GM10266 (cell line): ENCODE data around the gene C3.

Source experiments
- DNase-seq: peaks from one replicate; pipeline ENCODE4 v3.0.0; 2012; ENCODE audit errors: extremely low spot score
- TF ChIP-seq, protein P1 (sequence below): IDR thresholded peaks from 2 replicates; pipeline ENCODE4 v1.5.1; 2012; ENCODE audit warnings: mild to moderate bottlenecking, low read depth; ENCODE audit not compliant: control insufficient read depth, insufficient read depth; ENCODE audit errors: missing control alignments

The C3 gene

DNA sequence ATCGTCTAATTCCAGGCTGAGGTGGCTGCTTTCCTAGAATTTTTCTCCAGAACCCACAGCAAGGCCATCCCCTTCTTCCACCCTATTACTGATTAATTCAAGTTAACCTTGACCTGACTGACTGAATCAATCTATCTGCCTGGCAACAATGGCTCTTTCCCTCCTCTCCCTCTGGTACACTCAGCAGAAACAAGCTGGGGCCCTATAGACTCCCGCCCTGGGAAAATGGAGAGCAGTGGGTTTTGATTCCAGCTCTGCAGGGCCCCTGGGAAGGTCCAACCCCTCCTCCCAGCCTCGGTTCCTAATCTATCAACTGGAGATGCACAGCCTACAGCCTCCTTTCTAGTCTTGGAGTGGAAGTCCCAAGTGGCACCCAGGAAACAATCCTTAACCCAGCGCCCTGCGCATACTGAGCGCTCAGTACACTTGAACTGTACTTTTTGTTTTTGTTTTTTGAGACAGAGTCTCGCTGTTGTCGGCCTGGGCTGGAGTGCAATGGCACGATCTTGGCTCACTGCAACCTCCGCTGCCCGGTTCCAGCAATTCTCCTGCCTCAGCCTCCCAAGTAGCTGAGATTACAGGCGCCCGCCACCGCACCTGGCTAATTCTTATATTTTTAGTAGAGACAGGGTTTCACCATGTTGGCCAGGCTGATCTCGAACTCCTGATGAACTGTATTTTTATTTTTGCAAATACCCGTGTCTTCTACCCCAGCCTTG lies 5.2 kb upstream of the C3 start:
- no peak for DNase-seq
- TF ChIP-seq, protein P1, sequence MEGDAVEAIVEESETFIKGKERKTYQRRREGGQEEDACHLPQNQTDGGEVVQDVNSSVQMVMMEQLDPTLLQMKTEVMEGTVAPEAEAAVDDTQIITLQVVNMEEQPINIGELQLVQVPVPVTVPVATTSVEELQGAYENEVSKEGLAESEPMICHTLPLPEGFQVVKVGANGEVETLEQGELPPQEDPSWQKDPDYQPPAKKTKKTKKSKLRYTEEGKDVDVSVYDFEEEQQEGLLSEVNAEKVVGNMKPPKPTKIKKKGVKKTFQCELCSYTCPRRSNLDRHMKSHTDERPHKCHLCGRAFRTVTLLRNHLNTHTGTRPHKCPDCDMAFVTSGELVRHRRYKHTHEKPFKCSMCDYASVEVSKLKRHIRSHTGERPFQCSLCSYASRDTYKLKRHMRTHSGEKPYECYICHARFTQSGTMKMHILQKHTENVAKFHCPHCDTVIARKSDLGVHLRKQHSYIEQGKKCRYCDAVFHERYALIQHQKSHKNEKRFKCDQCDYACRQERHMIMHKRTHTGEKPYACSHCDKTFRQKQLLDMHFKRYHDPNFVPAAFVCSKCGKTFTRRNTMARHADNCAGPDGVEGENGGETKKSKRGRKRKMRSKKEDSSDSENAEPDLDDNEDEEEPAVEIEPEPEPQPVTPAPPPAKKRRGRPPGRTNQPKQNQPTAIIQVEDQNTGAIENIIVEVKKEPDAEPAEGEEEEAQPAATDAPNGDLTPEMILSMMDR: no peak

DNA sequence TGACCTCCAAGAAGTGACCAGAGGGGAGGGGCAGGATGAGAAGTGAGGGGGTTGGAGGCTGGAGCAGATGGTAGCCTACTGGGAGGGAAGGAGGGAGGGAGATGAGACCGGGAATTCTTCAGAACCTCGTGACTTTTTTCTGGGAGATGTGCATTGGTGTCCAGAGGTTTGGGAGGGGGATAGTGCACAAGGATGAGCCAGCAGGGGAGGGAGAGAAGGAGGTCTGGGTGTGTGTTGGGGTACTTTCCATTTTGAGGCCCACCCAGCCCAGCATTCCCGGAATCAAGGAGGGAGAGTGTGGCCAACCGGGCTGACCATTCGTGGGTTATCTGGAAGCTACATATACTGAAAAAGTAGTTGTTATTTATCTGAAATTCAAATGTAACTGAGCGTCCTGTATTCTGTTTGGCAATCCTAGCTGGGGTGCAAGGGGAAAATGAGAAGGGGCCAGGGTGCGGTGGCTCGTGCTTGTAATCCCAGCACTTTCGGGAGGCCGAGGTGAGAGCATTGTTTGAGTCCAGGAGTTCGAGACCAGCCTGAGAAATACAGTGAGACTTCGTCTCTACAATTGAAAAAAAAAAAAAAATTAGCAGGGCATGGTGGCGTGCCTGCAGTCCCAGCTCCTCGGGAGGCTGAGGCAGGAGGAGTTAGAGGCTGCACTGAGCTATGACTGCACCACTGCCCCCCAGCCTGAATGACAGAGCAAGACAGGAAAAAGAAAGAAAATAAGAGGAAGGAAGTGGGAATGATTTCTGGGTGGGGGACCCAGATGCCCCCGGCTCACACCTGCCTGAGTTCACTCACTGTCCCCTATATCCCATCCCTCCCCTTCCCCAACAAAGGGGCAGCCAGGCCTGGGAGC lies 4.4 kb upstream of the C3 start:
- DNase-seq: no peak
- TF ChIP-seq, protein P1: no peak

DNA sequence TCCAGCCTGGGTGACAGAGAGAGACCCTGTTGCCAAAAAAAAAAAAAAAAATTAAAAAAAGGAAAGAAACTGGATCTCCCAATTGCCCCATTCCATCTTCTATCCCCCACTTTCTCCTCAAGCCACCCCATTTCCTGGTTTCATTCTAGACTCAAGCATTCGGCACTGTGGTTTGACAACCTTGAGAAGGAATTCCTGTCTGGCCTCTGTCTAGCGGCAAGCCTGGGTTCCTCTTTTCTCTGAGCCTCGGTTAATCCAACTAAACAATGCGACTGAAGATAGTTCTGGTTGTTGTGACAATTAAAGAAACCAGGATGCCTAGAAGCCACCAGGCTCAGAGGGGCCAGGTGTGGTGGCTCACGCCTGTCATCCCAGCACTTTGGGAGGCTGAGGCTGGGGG lies 3.3 kb upstream of the C3 start:
- TF ChIP-seq, protein P1: no peak
- DNase-seq: no peak

DNA sequence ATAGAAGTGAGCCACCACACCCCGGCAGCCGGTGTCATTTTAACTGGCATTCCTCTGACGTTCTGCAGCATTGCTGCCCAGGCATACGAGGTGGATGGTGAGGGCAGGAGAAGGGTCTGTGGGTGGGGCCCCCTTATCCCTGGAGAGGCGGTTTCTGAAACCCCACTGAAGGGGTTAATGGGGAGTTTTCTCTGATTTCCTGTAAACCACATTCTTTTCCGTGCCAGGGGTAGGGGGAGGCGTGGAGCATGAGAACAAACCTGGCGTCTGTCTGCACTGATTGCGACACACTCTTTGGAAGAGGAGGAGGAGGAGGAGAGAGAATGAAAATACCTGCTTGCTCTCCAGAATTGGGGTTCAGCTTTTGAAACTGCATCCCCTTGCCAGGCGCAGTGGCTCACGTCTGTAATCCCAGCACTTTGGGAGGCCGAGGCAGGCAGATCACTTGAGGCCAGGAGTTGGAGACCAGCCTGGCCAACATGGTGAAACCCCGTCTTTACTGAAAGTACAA lies 2.7 kb upstream of the C3 start:
- TF ChIP-seq, protein P1: no peak
- DNase-seq: no peak

DNA sequence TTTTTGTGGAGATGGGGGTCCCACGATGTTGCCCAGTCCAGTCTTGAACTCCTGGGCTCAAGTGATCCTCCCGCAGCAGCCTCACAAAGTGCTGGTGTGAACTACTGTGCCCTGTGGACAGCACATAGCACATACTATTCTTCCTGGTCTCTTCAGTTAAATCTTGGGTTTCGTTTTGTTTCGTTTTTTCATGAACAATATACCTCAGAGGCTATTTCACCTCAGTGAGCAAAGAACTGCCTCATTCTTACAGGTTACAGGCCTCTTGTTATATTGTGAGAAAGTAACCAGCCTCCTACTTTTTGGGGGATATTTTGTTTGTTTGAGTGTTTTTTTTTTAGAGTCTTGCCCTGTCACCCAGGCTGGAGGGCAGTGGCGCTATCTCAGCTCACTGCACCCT lies 1.3 kb upstream of the C3 start:
- TF ChIP-seq, protein P1: no peak
- peak; percentile 76 for DNase-seq

DNA sequence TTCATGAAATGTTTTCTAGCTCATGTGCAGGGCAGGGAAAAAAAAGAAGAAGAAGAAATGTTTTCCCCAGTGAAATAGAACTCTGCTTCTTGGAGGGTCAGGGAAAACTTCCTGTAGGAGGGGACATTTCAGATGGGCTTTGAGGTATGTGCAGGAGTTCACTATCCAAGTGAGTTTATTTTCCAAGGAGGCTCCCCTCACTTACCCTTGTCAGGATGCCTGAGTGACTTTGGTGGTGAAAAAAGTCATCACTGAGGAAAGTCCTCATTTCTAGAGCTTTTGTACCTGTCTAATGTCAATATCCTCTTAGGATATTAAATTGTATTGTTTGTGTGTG lies 656 bp upstream of the C3 start:
- DNase-seq: no peak
- TF ChIP-seq, protein P1: no peak

DNA sequence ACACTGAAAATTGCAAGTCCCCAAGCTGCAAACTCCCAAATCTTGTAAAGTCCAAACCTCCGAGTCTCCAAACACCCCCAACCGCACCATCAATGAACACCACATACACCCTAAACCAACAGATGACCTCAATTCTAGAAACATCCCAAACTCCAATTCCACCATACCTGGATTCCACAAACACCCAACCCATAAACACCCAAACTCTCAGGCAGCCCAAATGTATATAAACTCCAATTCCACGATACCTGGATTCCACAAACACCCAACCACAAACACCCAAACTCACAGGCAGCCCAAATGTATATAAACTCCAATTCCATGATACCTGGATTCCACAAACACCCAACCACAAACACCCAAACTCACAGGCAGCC lies 470 bp downstream of the C3 start:
- DNase-seq: no peak
- TF ChIP-seq, protein P1: no peak
